ENCODE results near the gene ABCC1. TPM values are rescaled to one million over a fixed set of nuclear protein-coding genes. Genes with fewer than 3 reads are reported as not detected.

Gene ABCC1
- total RNA-seq, 1 experiment from 2014 or later, result 11.5 TPM

DNA sequence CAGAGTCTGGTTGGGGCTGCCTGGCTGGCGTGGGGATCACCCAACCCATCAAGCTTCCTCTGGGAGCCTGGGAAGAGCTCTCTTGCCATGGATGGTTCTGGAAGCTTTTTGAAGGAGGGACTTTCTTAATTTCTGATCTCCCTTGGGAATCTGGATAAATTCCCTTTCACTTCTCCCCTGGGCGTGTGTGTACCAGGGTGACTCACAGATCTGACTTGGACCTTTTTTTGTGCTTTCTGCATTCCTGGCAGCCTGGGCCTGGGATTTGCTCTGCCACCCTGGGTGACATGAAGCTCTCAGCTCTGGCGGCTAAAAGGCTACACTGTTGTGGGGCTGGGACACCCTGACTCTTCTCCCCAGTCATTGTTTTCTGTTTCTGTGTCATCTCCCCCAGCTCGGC is 70.1 kb downstream of the ABCC1 start:
- DNase-seq (ENCODE audit: low read depth), result peak; percentile 71

DNA sequence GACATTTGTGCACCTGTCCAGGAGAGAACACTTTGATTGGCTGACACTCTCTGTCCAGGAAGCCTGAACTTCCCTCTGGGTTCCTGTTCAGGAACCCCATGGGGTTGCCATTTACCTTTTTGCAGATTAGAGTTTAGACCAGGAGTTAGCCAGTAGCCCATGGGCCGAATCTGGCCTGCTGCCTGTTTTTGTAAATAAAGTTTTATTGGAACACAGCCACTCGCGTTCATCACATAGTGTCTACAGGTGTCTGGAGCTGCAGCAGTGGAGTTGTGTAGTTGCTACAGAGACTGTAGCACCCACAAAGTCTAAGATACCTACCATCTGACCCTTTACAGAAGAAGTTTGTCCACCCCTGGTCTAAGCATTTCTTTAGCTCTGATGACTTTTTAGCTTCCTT is 70.9 kb downstream of the ABCC1 start:
- no peak for DNase-seq (ENCODE audit: low read depth)

- DNase-seq (ENCODE audit: low read depth), result no peak
These were observed 71.6 kb downstream of the ABCC1 start for GRCh38 chr16:16021020-16021419.

- no peak for DNase-seq (ENCODE audit: low read depth)
These were observed 72.2 kb downstream of the ABCC1 start for GRCh38 chr16:16021646-16021987.

- DNase-seq (ENCODE audit: low read depth), result peak; percentile 97
These were observed 72.7 kb downstream of the ABCC1 start for GRCh38 chr16:16021988-16022682.

DNA sequence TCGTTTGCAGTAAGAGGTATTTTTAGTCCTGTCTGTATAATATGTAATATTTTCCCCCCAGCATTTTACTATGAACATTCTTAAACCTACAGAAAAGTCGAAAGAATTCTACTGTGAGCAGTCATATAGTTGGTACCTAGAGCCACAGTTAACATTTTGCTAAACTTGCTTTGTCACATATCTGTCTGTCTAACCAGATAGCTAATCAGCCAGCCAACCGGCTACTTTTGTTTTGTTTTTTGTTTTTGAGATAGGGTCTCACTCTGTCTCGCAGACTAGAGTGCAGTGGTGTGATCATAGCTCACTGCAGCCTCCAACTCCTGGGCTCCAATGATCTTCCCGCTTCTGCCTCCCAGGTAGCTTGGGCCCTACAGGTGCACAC is 73.3 kb downstream of the ABCC1 start:
- no peak for DNase-seq (ENCODE audit: low read depth)

GRCh38 chr16:16025214-16025968 is 76.0 kb downstream of the ABCC1 start:
- DNase-seq (ENCODE audit: low read depth), result peak; percentile 66

- DNase-seq (ENCODE audit: low read depth), result no peak
These were observed 78.4 kb downstream of the ABCC1 start for GRCh38 chr16:16027728-16028310.

DNA sequence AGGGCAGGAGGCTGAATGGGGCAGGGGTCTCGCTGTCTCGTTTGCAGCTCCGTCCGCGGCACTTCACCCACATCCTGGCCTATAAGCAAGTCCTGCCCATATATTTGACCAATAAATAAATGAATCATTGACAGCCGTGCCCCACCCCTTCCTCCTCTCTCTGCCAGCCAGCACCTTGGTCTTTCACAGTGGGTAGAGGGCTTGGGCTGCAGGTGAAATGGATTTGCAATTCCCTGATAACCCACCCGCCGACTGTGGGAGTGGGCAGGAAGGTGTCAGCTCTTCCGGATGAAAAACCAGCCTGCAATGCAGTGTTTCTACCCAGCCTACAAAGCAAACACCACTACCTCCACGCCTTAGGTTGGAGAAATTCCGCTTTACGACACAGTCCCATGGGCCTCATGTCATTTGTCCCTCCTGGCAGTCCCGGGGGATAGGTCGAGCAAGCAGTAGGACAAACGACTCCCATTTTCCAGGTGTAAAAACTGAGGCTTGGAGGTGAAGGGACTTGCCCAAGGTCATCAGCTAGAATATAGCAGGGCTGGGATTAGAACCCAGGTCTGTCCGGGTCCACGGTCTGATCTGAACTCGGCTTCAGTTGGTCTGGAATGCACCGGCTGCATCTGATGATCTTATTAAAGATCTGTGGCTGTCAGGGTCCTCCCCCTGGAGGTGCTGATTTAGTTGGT is 79.0 kb downstream of the ABCC1 start:
- DNase-seq (ENCODE audit: low read depth), result no peak

GRCh38 chr16:16029431-16030011 is 80.1 kb downstream of the ABCC1 start:
- DNase-seq (ENCODE audit: low read depth), result peak; percentile 10

DNA sequence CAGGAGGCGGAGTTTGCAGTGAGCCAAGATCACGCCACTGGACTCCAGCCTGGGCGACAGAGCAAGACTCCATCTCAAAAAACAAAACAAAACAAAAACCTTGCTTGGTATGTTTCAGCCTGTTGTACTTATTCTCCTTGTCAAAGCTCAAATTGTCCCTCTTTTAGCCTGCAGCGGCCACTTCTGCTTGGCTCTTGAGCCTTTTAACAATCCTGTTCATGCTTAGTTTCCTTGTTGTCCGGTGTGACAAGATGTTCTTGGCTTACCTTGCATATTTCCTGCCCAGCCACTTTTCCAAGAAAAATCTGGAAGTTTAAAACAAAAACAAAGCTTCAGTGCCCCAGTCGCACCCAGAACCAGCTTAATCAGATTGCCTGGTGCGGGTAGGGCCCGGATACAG is 81.0 kb downstream of the ABCC1 start:
- DNase-seq (ENCODE audit: low read depth), result no peak

- DNase-seq (ENCODE audit: low read depth), result no peak
These were observed 82.0 kb downstream of the ABCC1 start for GRCh38 chr16:16031401-16031800.

GRCh38 chr16:16032271-16032979 is 83.0 kb downstream of the ABCC1 start:
- DNase-seq (ENCODE audit: low read depth), result no peak

DNA sequence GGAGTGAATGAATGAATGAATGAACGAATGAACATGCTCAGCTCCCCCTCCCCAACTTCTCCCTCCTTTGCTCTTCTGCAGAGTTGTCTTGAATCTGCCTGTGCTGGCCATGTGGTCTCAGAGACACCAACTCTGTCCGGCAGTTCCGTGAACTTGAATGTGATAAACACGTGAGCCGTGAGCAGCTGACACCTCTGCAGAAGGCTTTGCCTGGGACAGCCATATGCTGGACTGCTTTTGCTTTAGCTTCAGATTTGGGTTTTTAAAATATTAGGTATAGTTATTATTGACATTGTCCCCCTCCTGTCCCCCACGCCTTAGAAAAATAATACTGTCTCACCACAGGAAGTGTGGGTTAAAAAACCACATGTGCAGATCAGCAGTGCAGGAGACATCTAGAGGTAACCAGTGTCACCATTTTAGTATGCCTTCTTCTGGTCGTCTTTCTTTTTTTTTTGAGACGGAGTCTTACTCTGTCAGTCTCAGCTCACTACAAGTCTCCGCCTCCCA is 83.8 kb downstream of the ABCC1 start:
- DNase-seq (ENCODE audit: low read depth), result no peak

- no peak for DNase-seq (ENCODE audit: low read depth)
These were observed 87.0 kb downstream of the ABCC1 start for GRCh38 chr16:16036359-16036792.

DNA sequence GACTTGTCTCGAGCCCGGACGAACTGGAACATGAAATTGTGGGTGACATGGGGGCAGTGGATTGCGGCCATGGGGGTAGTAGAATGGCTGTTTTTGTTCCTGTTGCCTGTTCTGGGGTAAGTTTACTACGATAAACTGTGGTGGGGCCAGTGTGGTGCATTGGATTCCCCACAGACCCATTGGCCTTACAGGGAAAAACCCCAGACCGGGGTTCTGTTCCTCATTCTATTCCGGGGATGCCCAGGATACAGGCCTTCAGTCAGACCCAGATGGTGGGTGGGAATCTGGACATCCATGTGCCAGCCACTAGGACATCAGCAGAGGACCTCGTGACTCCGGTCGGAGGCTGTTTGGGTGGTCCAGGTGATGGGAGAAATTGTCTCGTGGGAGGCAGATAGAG is 88.1 kb downstream of the ABCC1 start:
- no peak for DNase-seq (ENCODE audit: low read depth)

DNA sequence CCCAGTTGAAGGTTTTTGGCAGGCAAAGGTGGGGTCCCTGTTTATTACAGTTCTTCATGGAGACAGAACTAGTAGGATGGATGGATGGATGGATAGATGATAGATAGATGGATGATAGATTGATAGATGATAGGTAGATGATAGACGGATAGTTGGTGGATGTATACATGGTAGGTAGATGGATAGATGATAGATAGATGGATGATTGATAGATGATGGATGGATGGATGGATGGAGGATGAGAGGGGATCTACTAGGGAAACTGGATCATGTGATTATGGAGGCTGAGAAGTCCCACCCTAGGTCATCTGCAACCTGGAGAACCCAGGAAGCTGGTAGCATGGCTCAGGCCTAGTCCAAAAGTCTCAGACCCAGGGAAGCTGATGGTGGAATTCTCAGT is 88.6 kb downstream of the ABCC1 start:
- DNase-seq (ENCODE audit: low read depth), result no peak

GRCh38 chr16:16038950-16039349 is 89.5 kb downstream of the ABCC1 start:
- DNase-seq (ENCODE audit: low read depth), result no peak

- no peak for DNase-seq (ENCODE audit: low read depth)
These were observed 91.9 kb downstream of the ABCC1 start for GRCh38 chr16:16041196-16041892.

DNA sequence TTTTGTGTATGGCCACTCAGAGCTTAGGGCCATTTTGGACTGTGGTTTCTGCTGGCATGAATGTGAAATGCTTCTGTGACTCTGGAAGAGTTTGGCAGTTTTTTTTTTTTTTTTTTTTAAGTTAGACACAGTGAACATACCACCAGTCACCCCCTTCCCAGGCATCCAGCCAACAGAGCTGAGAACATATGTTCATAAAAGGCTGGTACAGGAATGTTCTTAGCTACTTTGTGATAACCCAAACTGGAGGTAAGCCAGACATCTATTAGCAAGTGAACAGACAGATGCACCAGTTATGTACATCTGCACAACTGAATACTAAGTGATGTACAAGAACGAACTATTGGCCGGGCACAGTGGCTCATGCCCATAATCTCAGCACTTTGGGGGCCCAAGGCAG is 92.7 kb downstream of the ABCC1 start:
- peak; percentile 91 for DNase-seq (ENCODE audit: low read depth)

Data from LHCN-M2 (cell line).